Measurements from ENCODE around the gene HSF2. TPM values are rescaled to one million over a fixed set of nuclear protein-coding genes. Genes with fewer than 3 reads are reported as not detected.

The HSF2 gene
- total RNA-seq, 2 experiments from 2014 or later: 41.8 to 47.6 TPM

- no peaks in the 10 kb centered on the region for H3K36me3 Mint-ChIP-seq (ENCODE audit: low read depth)
- H3K4me1 ChIP-seq (ENCODE audit: insufficient read depth, low read length): no peaks in the 10 kb centered on the region
- H3K9me3 ChIP-seq (ENCODE audit: control insufficient read depth in 1 of 2, insufficient read depth in 1 of 2, low read length in 2 of 2): no peaks in the 10 kb centered on the region
- ChIA-PET CTCF (interaction anchor here (0.7 to 1.1 kb wide), 3 partner anchors 13 to 22 kb away, joined by 3 to 4 read pairs (median 3); no protein-coding TSS in a partner anchor), POLR2A (no interaction called here)
- no peak overlapping the region for H3K27ac ChIP-seq (ENCODE audit: low read depth in 1 of 2, low read length in 2 of 2)
- peaks cover under 1% of the 10 kb centered on the region for H3K27me3 Mint-ChIP-seq
- no peaks in the 10 kb centered on the region for H3K27me3 ChIP-seq (ENCODE audit: control insufficient read depth in 1 of 2, insufficient read depth in 2 of 2, low read length in 2 of 2)
- TF ChIP-seq CTCF (IDR thresholded peaks at IDR 0.05): no peak
- H3K27ac Mint-ChIP-seq: no peak overlapping the region
- intact Hi-C loops (cut with DNase I, micrococcal nuclease): no loop called here
- DNase-seq: no peak
- H3K4me3 Mint-ChIP-seq: no peak overlapping the region
- H3K4me1 Mint-ChIP-seq (ENCODE audit: low read depth): no peaks in the 10 kb centered on the region
- no peaks in the 10 kb centered on the region for H3K9me3 Mint-ChIP-seq
- no peaks in the 10 kb centered on the region for H3K36me3 ChIP-seq (ENCODE audit: insufficient read depth, low read length)
- H3K4me3 ChIP-seq (ENCODE audit: low read length): no peak overlapping the region
- no peak for ATAC-seq (ENCODE audit: poor library complexity)
Measured at GRCh38 chr6:122392564-122393350, 6.7 kb upstream of the HSF2 start.

GRCh38 chr6:122393351-122393896 lies 6.0 kb upstream of the HSF2 start:
- Mint-ChIP-seq H3K4me1 (ENCODE audit: low read depth) (no peaks in the 10 kb centered on the region), H3K9me3 (no peaks in the 10 kb centered on the region), H3K27me3 (no peaks in the 10 kb centered on the region), H3K36me3 (ENCODE audit: low read depth) (no peaks in the 10 kb centered on the region), H3K27ac (no peak overlapping the region), H3K4me3 (no peak overlapping the region)
- Histone ChIP-seq H3K27ac (ENCODE audit: low read depth in 1 of 2, low read length in 2 of 2) (no peak overlapping the region), H3K9me3 (ENCODE audit: control insufficient read depth in 1 of 2, insufficient read depth in 1 of 2, low read length in 2 of 2) (no peaks in the 10 kb centered on the region), H3K4me3 (ENCODE audit: low read length) (no peak overlapping the region), H3K36me3 (ENCODE audit: insufficient read depth, low read length) (no peaks in the 10 kb centered on the region), H3K4me1 (ENCODE audit: insufficient read depth, low read length) (no peaks in the 10 kb centered on the region), H3K27me3 (ENCODE audit: control insufficient read depth in 1 of 2, insufficient read depth in 2 of 2, low read length in 2 of 2) (no peaks in the 10 kb centered on the region)
- ChIA-PET CTCF (interaction anchor here (0.7 to 1.1 kb wide), 2 partner anchors 13 to 23 kb away, joined by 3 to 4 read pairs; no protein-coding TSS in a partner anchor), POLR2A (no interaction called here)
- no peak for TF ChIP-seq CTCF (IDR thresholded peaks at IDR 0.05)
- intact Hi-C loops (cut with DNase I, micrococcal nuclease): no loop called here
- no peak for DNase-seq
- ATAC-seq (ENCODE audit: poor library complexity): no peak

GRCh38 chr6:122394016-122394415 lies 5.4 kb upstream of the HSF2 start:
- no peak for ATAC-seq (ENCODE audit: poor library complexity)

More at GRCh38 chr6:122394016-122394415, 5.4 kb upstream of the HSF2 start:
- no peak overlapping the region for H3K4me3 Mint-ChIP-seq
- no peak overlapping the region for H3K27ac ChIP-seq (ENCODE audit: low read depth in 1 of 2, low read length in 2 of 2)
- ChIA-PET CTCF (interaction anchor here (1.1 kb wide), 1 partner anchor 14 kb away, joined by 4 read pairs; no protein-coding TSS in a partner anchor), POLR2A (no interaction called here)
- H3K36me3 Mint-ChIP-seq (ENCODE audit: low read depth): no peaks in the 10 kb centered on the region
- no peaks in the 10 kb centered on the region for H3K9me3 ChIP-seq (ENCODE audit: control insufficient read depth in 1 of 2, insufficient read depth in 1 of 2, low read length in 2 of 2)
- no peaks in the 10 kb centered on the region for H3K4me1 ChIP-seq (ENCODE audit: insufficient read depth, low read length)
- no peaks in the 10 kb centered on the region for H3K27me3 ChIP-seq (ENCODE audit: control insufficient read depth in 1 of 2, insufficient read depth in 2 of 2, low read length in 2 of 2)
- H3K27ac Mint-ChIP-seq: no peak overlapping the region
- no peak overlapping the region for H3K4me3 ChIP-seq (ENCODE audit: low read length)
- H3K9me3 Mint-ChIP-seq: no peaks in the 10 kb centered on the region
- H3K36me3 ChIP-seq (ENCODE audit: insufficient read depth, low read length): no peaks in the 10 kb centered on the region
- H3K4me1 Mint-ChIP-seq (ENCODE audit: low read depth): peaks cover 2% of the 10 kb centered on the region
- no peak for TF ChIP-seq CTCF (IDR thresholded peaks at IDR 0.05)
- no peak for DNase-seq
- H3K27me3 Mint-ChIP-seq: no peaks in the 10 kb centered on the region
- intact Hi-C loops (cut with DNase I, micrococcal nuclease): no loop called here
